DMS 273 (cell line): ENCODE measurements around the gene MDM4.

Experiments
- DNase-seq: peaks from one replicate; lab custom pipeline; 2025; ENCODE audit not compliant: unreplicated experiment; lab: John Stamatoyannopoulos, UW

MDM4 gene

DNA sequence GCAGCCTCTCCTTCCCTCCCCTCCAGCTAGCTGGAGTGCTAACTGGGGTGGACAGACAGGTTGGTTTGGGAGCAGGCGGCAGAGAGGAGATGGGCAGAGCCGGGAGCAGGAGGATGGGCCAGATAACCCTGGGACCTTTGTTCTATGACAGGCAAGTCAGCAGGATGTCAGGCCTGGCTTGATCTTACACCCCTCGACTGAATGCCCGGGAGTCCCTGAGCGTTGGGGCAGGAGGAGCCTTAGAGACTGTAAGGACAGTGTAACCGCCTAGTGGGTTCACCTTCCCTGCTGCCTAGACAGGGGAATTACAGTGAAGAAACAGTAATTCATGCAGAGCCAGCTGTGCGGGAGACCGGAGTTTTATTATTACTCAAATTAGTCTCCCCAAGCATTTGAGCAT, 60.2 kb downstream of the MDM4 start:
- DNase-seq: peak; percentile 47

DNA sequence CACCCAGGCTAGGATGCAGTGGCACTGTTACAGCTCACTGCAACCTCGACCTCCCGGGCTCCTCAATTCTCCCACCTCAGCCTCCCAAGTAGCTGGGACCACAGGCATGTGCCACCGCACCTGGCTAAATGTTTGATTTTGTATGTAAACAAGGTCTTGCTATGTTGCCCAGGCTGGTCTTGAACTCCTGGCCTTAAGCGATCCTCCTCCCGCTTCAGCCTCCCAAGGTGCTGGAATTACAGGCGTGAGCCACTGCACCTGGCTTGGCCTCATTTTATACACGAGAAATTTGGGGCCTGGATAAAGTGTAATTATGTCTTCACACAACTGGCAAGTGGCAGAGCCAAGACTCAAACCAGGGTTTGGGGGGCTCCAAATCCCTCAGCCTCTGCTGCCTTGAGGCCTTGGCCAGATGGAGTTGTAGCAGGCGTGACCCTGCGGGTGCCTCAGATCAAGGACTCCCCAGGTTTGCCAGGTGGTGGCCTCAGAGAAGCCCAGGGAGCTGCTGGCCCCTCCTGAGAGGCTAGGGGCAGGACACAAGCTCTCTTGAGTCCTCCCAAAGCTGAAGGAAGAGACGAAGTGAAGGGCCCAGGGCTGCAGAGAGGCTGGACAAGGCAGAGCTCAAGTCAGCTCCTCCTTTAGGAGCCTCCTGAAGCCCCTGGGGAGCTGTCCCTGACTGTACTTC, 61.7 kb downstream of the MDM4 start:
- no peak for DNase-seq

DNA sequence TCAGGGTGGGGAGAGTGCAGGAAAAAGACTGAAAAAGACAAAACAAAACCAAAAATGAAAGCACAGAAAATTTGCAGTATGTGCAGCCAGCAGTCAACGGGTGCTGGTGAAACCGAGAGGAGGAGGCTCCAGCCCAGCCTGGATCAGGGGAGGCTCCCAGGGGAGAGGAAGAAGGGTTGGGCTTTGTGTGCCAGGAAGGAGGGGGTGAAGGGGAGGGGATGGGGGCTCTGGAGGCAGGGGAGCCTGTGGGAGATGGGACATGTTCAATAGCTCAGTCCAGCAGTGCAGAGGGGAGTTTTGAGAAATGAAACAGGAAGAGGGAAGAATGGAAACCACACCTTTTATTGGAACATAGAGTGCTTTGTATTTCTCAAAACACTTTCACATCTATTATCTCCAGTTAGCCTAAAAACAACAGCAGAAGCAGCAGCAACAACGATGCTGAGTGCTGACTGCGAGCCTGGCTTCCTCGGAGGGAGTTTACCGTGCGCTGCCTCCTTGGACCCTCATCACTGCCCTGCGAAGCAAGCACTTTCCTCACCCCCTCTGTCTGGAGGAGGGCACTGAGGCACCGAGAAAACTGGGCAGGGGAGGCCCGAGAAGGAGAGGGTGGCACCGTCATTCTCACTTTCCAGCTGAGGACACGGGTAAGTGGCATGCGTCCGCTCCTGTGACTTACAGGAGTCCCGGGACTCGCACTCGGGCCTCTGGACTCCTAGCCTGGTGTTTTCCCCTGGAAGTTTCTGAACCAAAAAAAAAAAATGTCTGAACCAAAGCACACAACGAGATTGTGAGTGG, 62.9 kb downstream of the MDM4 start:
- peak; percentile 55 for DNase-seq

DNA sequence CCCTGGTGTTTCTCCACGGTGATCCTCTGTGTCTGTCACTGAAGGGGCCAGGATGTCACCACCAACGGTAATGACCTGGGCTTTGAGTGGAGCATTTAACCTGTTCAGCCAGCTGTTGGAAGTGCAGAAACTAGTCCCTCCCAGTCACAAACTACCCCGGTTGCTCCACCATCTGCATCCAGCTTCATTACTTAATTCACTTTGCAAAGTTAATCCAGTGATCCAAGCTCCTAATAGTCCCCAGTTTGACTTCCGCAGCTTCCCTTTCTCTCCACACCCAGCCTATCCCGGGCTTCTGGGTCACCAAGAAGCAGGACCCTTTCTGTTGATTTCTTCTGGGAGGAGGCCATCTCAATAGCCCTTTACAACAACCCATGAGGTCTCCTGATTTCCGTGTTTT, 63.5 kb downstream of the MDM4 start:
- peak; percentile 34 for DNase-seq

DNA sequence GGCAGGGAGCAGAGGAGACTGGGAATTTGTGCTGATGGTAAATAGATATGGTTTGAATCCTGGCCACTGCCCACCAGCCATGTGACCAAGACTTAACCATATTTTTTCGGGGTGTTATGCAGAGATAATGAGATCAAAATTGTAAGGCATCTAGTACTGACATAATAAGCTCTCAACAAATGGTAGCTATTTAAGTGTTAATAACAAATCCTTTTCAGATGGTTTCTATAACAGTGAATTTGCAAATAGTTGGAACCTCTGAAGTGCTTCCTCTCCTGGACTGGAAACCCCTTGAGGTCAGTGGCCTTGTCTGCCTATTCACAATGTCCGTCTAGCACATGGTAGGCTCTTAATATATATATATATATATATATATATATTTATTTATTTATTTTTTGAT, 64.7 kb downstream of the MDM4 start:
- no peak for DNase-seq

DNA sequence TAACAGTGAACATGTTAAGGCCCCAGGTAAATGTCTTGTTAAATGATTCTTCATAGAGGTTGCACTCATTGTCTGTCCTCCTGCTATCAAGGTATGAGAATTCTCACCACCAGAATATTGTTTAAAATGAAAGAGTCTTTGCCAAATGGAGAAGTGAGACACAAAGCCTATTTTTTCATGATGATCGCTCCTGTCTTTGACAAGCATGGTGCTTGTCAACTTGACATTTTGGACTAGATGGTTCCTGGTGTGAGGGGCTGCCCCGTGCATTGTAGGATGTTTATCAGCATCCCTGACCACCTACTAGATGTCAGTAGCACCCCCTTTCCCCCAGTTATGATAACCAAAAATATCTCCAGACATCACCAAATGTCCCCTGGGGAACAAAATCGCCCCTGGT, 65.6 kb downstream of the MDM4 start:
- DNase-seq: no peak

DNA sequence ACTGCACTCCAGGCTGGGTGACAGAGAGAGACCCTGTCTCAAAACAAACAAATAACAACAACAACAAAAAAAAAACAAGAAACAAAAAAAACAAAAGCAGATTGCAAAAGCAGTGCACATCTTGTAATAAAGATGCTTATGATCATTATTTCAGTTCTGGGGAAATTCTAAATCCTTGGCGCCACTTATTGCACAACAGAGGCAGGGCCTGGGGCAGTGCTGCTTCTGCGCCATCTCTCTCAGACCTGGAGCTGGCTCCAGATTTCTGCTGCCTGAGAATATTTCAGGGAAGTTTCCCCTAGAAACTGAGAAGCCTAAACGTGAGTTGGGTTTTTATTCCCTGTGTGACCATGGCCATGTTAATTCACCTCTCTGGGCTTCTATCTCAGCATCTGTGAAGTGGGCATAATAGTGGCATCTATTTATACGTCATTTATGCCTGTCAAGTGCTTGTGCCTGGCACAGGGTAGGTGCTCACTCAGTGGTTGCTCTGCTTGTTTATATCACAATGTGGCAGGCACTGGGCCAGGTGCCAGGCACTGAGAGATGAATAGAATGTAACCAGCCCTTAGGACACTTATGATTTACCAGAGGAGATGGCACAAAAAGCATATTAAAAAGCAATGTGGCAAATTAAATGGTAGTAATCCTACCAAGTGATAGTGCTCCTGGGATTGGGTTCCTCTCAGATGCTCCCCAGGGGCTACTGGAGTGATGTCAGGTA, 67.9 kb downstream of the MDM4 start:
- peak; percentile 38 for DNase-seq

DNA sequence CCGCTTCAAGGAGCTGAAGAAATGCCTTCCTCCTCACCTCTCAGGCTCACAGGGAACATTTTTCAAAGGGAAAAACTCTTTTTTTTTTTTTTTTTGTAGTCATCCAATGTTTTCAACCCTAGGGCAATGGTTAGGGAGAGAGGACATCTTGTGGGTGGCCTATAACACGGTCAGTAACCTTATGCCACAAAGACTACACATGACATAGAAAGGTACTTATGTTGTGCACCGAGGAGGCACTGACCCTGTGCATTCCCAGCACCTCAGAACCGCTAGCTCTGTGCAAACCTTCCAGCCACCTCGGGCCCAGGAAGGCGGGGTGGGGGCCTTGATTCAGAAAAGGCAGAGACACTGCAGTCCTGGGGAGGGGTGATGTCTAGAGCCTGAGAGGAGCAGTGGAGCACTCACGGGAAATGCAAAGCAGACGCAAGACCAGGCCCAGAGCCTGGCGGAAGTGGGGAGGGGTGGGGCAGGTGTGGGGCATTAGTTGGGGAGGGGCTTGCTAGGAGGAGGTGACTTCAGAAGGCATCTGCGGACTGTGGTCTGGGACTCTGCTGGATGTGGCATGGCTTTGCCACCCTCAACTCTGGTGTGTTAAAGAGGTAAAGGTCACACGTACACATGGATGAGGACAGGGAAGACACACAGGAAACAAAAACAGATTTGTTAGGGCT, 68.6 kb downstream of the MDM4 start:
- DNase-seq: no peak

DNA sequence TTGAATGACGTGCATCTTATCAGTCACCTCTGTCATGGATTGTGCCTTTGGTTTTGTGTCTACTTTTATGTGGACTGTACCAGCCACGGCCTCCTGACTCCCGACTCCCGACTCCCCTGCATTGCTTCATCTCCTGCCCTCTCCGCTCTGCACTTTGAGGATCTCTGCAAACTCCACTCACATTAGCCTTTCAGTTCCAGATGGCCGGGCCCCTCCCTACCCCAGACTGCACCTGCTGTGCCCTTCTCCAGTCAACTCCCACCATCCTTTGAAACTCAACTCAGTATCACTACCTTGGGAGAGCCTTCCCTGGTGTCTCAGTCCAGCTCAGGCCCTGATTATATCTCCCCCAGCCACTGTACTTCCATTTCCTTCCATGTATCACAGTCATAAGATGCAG, 71.4 kb downstream of the MDM4 start:
- peak; percentile 77 for DNase-seq

DNA sequence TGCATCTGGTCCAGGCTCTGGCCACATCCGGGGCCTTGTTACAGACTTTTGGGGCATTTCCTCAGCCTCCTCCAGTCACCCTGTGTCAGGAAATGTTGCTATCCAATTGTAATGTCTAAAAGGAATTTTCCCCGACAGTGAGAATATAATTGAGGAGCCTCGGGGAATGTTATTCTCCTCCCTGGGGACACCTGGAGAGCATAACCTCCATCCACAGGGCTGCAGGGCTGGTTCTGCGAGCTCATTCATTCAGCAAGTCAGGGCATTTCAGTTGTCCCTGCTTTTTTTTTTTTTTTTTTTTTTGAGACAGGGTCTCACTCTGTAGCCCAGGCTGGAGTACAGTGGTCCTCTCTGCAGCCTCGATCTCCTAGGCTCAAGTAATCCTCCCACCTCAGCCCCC, 72.6 kb downstream of the MDM4 start:
- DNase-seq: no peak

DNA sequence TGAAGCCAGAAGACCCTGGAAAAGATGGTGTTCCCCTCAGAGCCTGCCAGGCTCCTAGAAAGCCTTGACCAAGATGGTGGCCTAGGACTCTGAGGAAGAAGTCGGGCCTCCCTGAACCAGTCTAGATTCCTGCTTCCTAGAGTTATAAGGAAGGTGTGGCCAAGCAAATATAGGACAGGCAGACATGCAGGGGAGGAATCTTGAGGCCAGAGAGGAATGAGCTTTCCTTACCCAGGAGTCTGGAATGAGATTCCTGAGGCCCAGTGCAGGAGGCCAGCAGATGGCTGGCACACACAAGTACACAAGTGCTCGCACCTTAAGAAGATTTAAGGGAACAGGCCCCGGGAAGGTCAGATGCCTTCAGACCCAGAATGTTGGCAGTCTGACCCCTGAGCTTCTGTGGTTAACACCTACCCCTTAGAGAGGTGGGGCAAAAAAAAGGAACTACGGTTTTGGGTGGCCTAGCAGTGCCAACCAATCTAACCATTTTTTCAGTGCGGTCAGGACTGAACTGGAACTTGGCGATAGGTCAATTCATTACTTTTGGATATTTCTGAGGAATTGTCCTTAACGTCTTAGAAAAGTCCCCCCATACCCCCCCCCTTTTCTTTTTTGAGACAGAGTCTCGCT, 73.3 kb downstream of the MDM4 start:
- DNase-seq: no peak

DNA sequence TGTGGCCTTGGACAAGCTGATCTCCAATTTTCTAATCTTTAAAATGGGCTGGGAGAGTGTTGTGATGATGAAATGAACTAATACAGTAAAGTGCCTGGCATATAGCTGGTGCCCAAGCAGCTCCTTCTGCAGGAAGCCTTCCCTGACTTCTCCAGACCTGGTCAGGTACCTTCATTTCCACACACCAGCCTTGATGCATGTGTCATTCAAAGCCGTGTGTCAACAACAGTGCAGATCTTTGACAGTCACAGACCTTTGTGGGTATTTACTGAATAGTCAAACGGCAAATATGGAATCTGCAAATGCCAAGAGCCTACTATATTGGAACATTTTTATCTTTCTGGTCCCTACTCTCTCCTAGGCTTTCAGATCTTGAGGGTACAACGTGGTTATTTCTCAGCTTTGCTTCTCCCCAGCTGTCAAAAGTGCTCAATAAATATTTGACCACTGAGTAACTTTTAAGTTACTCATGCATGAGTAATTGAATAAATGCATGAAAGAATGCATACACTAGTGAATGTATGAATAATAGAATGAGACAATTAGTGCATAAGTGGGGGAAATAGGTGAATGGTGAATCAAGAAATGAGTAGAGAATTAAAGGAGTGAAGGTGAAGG, 75.4 kb downstream of the MDM4 start:
- no peak for DNase-seq

DNA sequence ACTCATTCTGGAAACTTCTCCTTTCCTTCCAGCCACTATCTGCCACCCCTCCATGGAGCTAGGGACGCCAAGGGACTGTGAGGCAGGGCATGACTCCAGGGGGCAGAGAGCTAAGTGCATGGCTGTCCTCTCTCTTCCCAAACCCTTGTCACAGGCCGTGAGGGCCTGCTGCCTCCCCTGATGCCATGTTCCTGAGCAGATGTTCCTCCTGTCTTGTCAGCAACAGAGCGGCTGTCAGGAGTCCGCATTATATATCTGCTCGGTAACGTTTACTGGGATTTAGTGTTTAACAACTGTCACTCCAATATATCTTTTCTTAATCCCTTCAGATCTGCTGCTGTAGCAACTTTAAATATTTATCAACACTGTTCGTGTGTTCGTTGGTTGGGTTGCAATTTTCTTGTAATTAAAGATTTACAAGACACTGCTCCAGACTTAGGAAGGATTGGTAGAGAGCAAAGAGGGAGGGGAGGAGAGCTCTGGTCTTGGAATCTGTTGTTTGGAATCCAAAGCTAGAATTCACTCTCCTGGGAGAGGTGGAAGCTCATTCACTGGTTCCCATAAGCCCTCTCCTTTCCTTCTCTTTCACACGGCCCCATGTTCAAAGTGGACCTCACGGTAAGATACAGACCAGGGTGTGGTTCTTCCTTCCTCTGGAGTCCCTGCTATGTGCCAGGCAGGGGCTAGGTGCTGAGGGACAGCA, 76.2 kb downstream of the MDM4 start:
- peak; percentile 44 for DNase-seq

DNA sequence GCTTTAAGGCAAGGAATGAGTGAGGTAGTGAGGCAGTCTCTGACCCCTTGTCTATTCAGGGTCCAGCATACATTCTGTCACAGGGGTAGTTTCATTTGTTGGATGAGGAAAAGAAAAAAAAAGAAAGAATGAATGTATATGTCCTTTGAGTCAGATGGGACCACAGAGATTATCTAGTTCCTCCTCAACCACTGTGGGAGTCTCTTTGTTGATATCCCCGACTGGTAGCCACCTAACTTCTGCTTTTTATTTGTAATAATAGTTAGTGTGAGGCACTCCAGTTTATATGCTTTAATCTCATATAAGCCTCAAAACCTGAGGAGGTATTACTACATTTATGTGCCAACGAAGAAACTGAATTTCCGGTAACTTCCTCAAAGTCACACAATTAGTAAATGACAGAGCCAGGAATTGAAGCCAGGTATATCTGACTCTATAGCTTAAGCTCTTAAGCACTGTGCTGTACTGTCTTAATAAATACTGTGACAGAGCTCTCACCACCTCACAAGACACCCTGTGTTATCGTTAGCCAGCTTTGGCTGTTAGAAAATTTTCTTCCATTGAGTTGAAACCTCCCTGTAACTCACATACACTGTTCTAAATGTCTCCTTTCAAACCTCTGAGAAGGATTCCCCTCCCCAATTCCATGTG, 82.2 kb downstream of the MDM4 start:
- DNase-seq: no peak

DNA sequence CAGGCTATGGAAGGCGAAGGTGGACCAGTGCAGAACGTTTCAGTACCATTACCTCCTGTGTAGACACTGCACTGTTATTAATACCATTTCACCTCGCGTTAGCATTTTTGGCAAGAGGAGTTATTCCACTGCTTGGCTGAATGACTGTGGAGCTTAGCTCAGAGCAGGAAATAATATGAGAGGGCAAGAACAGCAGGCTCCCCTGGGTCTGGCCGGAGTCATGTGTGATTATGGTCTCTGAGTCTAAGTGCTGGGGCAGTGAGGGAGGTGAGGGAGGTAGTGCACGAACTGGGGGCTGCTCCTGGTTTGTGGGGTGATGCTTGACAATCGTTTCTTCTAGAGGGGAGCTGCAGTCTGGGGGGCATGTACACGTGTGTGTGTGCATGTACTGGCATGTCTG, 82.9 kb downstream of the MDM4 start:
- DNase-seq: no peak

DNA sequence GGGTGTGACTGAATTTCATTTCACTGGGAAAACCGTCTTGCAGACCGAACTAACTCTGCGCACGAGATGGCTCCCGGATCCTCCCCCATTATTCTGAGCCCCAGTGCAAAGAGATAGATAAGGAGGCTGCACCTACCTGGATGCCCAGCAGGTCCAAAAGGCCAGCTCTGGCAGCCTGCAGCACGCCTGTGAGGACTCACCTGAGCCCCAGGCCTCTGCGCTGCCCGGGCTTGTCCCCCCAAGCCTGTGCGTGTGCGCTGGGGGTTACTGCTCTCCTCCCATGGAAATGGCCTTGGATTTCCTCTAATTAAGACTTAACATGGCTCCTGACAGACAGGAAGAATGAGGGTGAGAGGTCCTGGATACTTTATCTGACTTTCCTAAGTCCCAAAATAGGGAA, 83.4 kb downstream of the MDM4 start:
- no peak for DNase-seq

DNA sequence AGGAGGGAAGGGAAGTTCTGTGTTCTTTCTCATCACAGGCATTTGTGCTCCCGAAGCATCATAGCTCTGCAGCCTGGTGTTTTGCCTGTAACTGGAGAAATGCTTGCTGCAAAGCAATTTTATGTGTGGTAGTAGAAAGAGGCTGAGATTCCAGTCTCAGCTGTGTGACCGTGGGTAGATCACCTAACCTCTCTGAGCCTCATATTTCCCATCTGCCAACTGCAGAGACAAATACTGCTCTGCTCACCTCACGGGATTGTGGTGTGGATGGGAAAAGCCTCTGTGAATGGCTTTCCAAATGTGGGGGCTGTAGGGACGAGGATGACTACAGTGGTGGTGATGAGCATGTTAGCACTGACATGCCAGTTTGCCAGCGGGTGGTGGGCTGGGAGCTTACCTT, 84.0 kb downstream of the MDM4 start:
- no peak for DNase-seq

DNA sequence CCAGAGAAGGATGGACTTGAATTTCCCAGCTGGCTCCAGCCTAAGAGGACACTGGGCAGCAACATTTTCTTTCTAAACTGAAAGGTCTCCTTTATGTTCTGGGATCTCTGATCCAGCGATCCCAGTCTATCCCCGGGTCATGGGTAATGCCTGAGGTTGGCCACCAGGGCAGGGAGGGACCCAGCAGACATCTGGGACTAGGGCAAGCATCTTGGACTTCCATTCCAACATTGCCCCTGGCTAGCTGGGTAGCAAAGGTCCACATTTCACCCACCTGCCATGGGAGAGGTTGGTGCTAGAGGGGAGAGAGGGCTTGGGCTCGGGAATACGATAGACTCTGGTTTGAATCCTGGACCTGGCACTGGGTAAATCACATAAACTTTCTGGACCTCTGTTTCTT, 84.8 kb downstream of the MDM4 start:
- DNase-seq: peak; percentile 53

DNA sequence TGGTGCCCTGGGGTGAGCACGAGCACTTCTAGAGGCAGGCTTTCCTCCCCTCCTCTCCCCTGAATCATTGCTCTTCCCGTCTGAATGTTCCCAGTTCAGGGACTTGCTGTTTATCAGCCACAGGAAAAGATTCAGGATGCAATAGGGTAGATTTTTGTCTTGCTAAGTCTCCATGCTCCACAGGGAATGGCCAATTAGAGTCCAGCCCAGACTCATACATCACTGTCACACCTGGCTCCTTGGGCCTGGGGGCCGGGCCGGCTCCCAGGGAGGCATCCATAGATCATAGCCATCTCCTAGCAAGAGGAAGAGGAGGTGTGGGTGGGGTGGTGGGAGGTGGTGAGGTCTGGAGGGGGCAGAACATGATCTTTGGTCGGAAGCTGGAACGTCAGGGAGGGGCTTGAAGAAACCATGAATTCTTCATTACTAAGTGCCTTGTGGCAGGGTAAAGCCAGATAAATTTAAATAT, 85.9 kb downstream of the MDM4 start:
- DNase-seq: no peak
